H1 (cell line): ENCODE measurements around the gene PAQR7. TPM values are rescaled to one million over a fixed set of nuclear protein-coding genes. Genes with fewer than 3 reads are reported as not detected.

Source experiments
- JUN ChIP-seq: IDR thresholded peaks from 2 replicates; pipeline ENCODE4 v1.6.1; 2011; ENCODE audit warnings: low read depth, mild to moderate bottlenecking, improper control_type of control experiment, low read length
- JUND ChIP-seq: IDR thresholded peaks from 2 replicates; pipeline ENCODE4 v1.6.1; 2011; ENCODE audit warnings: mild to moderate bottlenecking, improper control_type of control experiment, low read length
- KDM5A ChIP-seq: fragments of 200-600 bp; IDR thresholded peaks from 2 replicates; pipeline ENCODE4 v1.7.1; 2012; ENCODE audit warnings: mild to moderate bottlenecking, low read length, inconsistent platforms, mixed read lengths
- RAD21 ChIP-seq, 2 experiments: IDR thresholded peaks in 1 of 2; conservative IDR thresholded peaks in 1 of 2; 2 replicates each; pipeline ENCODE4 v1.6.1; 2011; ENCODE audit warnings: low read depth in 2 of 2, low read length in 2 of 2, improper control_type of control experiment in 1 of 2, inconsistent platforms in 1 of 2, mild to moderate bottlenecking in 1 of 2, moderate library complexity in 1 of 2
- TCF12 ChIP-seq: IDR thresholded peaks from 2 replicates; pipeline ENCODE4 v1.6.1; 2011; ENCODE audit warnings: low read depth, mild to moderate bottlenecking, low read length
- TEAD4 ChIP-seq: IDR thresholded peaks from 2 replicates; pipeline ENCODE4 v1.6.1; 2012; ENCODE audit warnings: low read depth, low read length, inconsistent platforms, mixed read lengths
- microRNA-seq, 2 experiments: library from miRNA; unstranded; fragments of <30 nt; microRNA quantifications; one replicate each; pipeline versions ENCODE4 to v1.2.0, GENCODE V29; 2016 to 2020; ENCODE audit warnings: borderline microRNAs expressed in 2 of 2, borderline number of aligned reads in 2 of 2, borderline replicate concordance in 1 of 2
- polyA plus RNA-seq, 7 experiments: library from polyadenylated mRNA; depleted of rRNA in 3 of 7; stranded (reverse) in 5 of 7; unstranded in 2 of 7; fragments of >200 nt in 5 of 7; fragments of 200-250 nt in 2 of 7; gene quantifications; 1 replicate in 5 of 7; 2 replicates in 1 of 7; 4 replicates in 1 of 7; pipeline versions ENCODE4 v1.2.1 to v1.2.3, GENCODE V29; 2011 to 2013; ENCODE audit warnings: missing spikeins in 2 of 7, mixed read lengths in 2 of 7
- small RNA-seq: library from polyadenylated mRNA; stranded (forward); fragments of <200 nt; extraction: miRNeasy Mini kit (QIAGEN cat#:217004); gene quantifications from one replicate; pipeline ENCODE3, GENCODE V24; 2013; ENCODE audit not compliant: insufficient read depth
- total RNA-seq: library from RNA; stranded (reverse); fragmentation: NEBNext Ultra II Directional; extraction: Animal tissue kit (Norgen Biotek cat#: 25700); gene quantifications from 2 replicates; pipeline ENCODE4 v1.2.1, GENCODE V29; 2021
- TF ChIP-seq, protein P1 (sequence below): IDR thresholded peaks from 2 replicates; pipeline ENCODE4 v1.6.1; 2011; ENCODE audit warnings: low read depth, mild to moderate bottlenecking, low read length; ENCODE audit not compliant: insufficient read depth

PAQR7 gene
- total and polyA plus RNA-seq, 2 of the 8 experiments (the other 6 are each of a cell fraction or from before 2014, with no cell fraction given): 7.3 to 7.4 TPM

- TF ChIP-seq TCF12 (no peak), RAD21 (IDR thresholded peaks at IDR 0.05 in 1 of 2, conservative IDR thresholded peaks at IDR 0.05 in 1 of 2; ENCODE audit: low read depth in 2 of 2, low read length in 2 of 2) (no peak), JUND (no peak), JUN (no peak), TEAD4 (no peak), KDM5A (no peak)
- TF ChIP-seq, protein P1, sequence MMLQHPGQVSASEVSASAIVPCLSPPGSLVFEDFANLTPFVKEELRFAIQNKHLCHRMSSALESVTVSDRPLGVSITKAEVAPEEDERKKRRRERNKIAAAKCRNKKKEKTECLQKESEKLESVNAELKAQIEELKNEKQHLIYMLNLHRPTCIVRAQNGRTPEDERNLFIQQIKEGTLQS: no peak
Observed at GRCh38 chr1:25813071-25813733, 62.3 kb downstream of the PAQR7 start (continued).

Small RNA genes lying within 50 kb of the gene (microRNA-seq; reads per million reads assigned to microRNA genes)
- 0.23 to 0.81 reads per million in 2 experiments for gene MIR3917

Small RNA genes lying within 50 kb of the gene (small RNA-seq; reads per million reads assigned to genes)
- gene AL033528.1 (not detected), gene RF00019 (not detected), gene SNRPFP2 (not detected)

Other genes starting within 250 kb of the PAQR7 start
- gene SELENON, start 75.5 kb downstream of the PAQR7 start, total RNA-seq: 77.4 and 77.6 TPM in 2 replicates
- 43.0 and 67.3 TPM in 2 replicates for gene SELENON, start 75.5 kb downstream of the PAQR7 start, polyA plus RNA-seq (2011; rRNA removed)
- 20.8 and 23.1 TPM in 2 replicates for gene MTFR1L, start 55.8 kb downstream of the PAQR7 start, total RNA-seq
- gene MTFR1L, start 55.8 kb downstream of the PAQR7 start, polyA plus RNA-seq (2011; rRNA removed): 23.1 and 39.9 TPM in 2 replicates
- gene AUNIP, start 16.3 kb downstream of the PAQR7 start, total RNA-seq: 22.9 and 23.2 TPM in 2 replicates
- gene AUNIP, start 16.3 kb downstream of the PAQR7 start, polyA plus RNA-seq (2011; rRNA removed): 15.4 and 18.6 TPM in 2 replicates
- 561 and 564 TPM in 2 replicates for gene STMN1, start 30.7 kb upstream of the PAQR7 start, total RNA-seq
- gene STMN1, start 30.7 kb upstream of the PAQR7 start, polyA plus RNA-seq (2011; rRNA removed): 78.4 and 116 TPM in 2 replicates
- gene PAFAH2, start 122.4 kb upstream of the PAQR7 start, total RNA-seq: 7.6 and 9.3 TPM in 2 replicates
- gene PAFAH2, start 122.4 kb upstream of the PAQR7 start, polyA plus RNA-seq (2011; rRNA removed): 7.7 and 15.6 TPM in 2 replicates
- 1.2 and 1.3 TPM in 2 replicates for gene EXTL1, start 146.1 kb upstream of the PAQR7 start, total RNA-seq
- 0.89 and 2.0 TPM in 2 replicates for gene EXTL1, start 146.1 kb upstream of the PAQR7 start, polyA plus RNA-seq (2011; rRNA removed)
- 0.19 TPM in 1 of 2 replicates, not detected in the other for gene SLC30A2, start 170.4 kb upstream of the PAQR7 start, total RNA-seq
- 0.76 and 0.78 TPM in 2 replicates for gene SLC30A2, start 170.4 kb upstream of the PAQR7 start, polyA plus RNA-seq (2011; rRNA removed)
- not detected in 2 replicates for gene TRIM63, start 191.9 kb upstream of the PAQR7 start, total RNA-seq
- not detected in 2 replicates for gene TRIM63, start 191.9 kb upstream of the PAQR7 start, polyA plus RNA-seq (2011; rRNA removed)
- gene PDIK1L, start 236.1 kb upstream of the PAQR7 start, total RNA-seq: 4.5 and 5.2 TPM in 2 replicates
- gene PDIK1L, start 236.1 kb upstream of the PAQR7 start, polyA plus RNA-seq (2011; rRNA removed): 0.83 and 0.95 TPM in 2 replicates